GM20431 (cell line): Measurements from ENCODE around the gene KRTAP1-5.
"Not testable (repeated sequence)": the region's sequence is repeated elsewhere in the genome, so short reads cannot be mapped to it uniquely, and the experiment has no call there.

Source experiments
- in situ Hi-C: fragments of 300-500 bp; cut with MseI, MboI; formaldehyde crosslinking; loops from one replicate; pipeline ENCODE4 v1.15.0; 2020; ENCODE audit warnings: low sequenced_read_pairs; ENCODE audit not compliant: unreplicated experiment

The KRTAP1-5 gene

GRCh38 chr17:41026715-41027471, at the start of gene KRTAP1-5:
Gene KRTAP1-5 (minus strand): TSS chr17:41027208. CDS start chr17:41027155, 53 bp downstream.
- in situ Hi-C loops: no loop called here

DNA sequence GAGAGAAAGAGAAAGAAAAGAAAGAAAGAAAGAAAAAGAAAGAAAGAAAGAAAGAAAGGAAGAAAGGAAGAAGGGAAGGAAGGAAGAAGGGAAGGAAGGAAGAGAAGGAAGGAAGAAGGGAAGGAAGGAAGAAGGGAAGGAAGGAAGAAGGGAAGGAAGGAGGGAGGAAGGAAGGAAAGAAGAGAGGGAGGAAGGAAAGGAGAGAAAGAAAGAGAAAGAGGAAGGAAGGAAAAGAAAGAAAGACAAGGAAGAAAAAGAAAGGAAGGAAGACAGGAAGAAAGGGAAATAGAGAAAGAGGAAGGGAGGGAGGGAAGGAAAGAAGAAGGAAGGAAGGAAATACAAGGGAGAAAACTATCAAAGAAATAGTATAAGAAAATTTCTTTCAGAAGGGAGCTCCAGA, 49.8 kb upstream of the KRTAP1-5 start:
- in situ Hi-C loops: no loop called here

GRCh38 chr17:41073676-41074075, 46.7 kb upstream of the KRTAP1-5 start:
- in situ Hi-C loops: no loop called here

- in situ Hi-C loops: no loop called here
These were observed 44.8 kb upstream of the KRTAP1-5 start for GRCh38 chr17:41071606-41072360.

DNA sequence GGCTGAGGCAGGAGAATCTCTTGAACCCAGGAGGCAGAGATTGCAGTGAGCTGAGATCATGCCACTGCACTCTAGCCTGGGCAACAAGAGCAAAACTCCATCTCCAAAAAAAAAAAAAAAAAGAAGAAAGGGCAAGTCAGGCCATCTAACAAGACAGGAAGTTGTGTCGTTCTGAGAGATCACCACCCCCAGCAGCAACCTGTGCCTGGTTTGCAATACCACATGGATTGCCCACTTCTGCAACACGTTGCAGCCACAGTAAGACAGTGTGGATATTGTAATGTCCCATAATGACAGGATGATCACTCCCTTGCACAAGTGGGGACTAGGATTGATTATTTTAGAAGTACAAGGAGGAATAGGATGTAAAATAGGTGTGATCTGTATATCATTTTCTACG, 42.0 kb upstream of the KRTAP1-5 start:
- in situ Hi-C loops: no loop called here

- in situ Hi-C loops: no loop called here
These were observed 40.3 kb upstream of the KRTAP1-5 start for GRCh38 chr17:41067281-41067680.

DNA sequence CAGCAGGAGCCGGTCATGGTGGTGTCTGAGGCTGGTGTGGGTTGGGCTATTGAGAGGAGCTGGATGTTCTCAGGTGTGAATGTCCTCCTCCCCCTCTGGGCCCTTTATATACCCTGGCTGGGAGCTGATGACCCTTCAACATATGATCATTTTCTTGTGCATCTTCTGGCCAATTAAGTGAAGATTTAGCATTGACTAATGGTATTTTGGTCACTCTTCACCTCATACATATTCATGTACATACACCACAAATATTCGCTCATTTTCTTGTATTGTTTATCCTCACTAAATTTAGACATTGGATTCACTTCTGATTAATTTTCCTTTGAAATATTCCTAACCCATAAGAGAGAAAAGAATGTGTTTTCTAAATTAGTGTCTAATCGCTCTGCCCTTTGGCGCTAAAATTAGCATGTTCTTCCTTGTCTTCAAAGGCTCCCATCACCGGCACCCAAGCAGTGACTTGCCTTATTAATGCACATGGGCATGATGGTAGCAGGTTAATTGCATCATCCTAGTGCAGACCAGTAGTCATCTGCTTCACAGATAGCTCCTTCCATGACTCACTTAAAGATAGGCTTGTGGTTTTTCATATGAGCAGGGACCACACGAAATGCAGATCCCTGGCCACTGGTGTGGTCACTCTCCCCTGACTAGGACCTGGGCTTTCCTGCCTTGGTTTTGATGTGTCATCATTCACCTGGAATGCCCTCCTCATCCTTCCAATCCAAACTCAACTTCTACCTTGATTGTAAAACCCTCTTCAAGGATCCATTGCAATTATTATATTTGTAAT, 39.0 kb upstream of the KRTAP1-5 start, which contains the start of gene KRTAP2-4:
KRTAP2-4 (minus strand) TSS at position 51 of the 796 bp plus-strand sequence; CDS start at position 17, 34 bp downstream.
- in situ Hi-C loops: no loop called here

DNA sequence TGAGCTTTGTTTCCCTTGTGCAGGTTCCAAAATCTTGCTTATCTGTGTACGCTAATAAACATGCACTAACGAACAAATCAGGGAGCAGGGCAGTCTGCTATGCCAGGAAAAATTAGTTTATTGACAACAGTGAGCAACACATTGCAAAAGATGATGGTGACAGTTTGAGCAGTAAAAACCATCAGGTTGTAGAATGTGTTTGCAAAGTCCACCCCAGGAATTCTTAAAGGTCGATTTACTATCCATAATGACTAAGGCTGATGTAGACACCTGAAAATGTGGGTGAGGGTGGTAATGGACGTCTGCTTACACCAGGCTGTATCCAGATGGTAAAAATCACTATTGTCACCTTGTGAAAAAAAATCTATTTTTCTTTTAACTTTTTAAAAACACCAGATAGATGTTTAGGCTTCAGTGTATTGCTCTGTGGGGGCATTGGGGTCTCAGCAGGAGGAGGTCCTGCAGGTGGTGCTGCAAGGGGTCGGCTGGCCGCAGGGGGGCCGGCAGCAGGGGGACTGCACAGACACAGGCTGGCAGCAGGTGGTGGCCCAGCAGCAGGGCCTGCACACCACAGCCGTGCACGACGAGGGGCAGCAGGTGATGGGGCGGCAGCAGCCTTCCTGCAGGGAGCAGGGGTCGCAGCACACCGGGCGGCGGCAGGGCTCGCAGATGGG, 38.1 kb upstream of the KRTAP1-5 start:
- in situ Hi-C loops: not testable (repeated sequence)

DNA sequence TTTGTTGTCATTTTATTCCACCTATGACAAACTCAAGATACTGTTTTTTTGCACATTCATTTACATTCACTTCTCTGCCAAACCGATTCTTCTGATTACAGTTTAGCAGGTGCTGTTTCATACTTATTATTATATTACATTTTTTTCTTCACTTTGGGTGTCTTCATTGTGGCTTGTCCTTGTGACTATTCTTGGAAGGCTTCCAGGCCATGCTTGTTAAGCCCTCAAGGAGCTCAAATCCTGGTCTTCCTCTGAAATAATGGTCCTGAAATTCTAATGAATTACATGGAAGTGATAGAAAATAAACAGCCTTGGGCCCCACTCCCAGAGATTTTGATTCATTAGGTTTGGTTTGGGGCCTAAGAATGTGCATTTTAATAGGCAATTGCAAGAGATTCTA, 37.3 kb upstream of the KRTAP1-5 start:
- in situ Hi-C loops: no loop called here

- in situ Hi-C loops: no loop called here
These were observed 36.4 kb upstream of the KRTAP1-5 start for GRCh38 chr17:41063449-41063848.

DNA sequence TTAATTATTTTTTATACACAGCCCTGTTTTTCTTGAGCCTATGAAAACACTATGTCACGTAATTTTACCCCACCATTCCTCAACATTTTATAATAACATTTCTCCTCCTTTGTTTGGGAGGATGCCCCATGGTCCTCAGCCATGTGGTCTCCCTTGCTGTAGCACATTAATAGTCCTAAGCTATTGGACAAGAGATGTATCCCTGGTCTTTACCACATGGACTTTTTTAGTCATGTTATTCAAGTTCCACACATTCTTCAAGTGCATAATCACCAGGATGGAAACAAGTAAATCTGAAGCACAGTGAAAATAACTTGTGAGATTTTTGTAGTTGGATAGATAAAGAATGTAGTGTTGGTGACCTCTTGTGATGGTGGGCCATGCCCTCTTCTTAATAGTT, 35.0 kb upstream of the KRTAP1-5 start:
- in situ Hi-C loops: no loop called here

- in situ Hi-C loops: no loop called here
These were observed 33.1 kb upstream of the KRTAP1-5 start, which contains the start of gene KRTAP2-3 for GRCh38 chr17:41060052-41060604. Gene KRTAP2-3 (minus strand): TSS chr17:41060114. CDS start chr17:41060050, 64 bp downstream.

GRCh38 chr17:41059276-41060051, 32.5 kb upstream of the KRTAP1-5 start:
- in situ Hi-C loops: not testable (repeated sequence)

GRCh38 chr17:41058741-41059140, 31.7 kb upstream of the KRTAP1-5 start:
- in situ Hi-C loops: no loop called here

GRCh38 chr17:41057547-41057946, 30.5 kb upstream of the KRTAP1-5 start:
- in situ Hi-C loops: no loop called here

- in situ Hi-C loops: not testable (repeated sequence)
These were observed 28.1 kb upstream of the KRTAP1-5 start, which contains the start of gene KRTAP2-2 for GRCh38 chr17:41055130-41055529. Gene KRTAP2-2 (minus strand): TSS chr17:41055230. CDS start chr17:41055211, 19 bp downstream.

DNA sequence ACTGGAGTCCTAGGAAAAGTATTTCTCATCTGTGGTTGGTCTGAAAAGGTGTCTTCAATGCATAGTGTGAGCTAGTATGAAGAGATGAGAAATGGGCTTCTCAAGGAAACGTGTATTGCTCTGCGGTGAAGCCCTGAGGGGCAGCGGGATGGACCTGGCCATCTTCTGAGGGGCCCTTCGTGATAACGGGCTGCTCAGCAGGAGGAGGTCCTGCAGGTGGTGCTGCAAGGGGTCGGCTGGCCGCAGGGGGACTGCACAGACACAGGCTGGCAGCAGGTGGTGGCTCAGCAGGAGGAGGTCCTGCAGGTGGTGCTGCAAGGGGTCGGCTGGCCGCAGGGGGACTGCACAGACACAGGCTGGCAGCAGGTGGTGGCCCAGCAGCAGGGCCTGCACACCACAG, 27.5 kb upstream of the KRTAP1-5 start:
- in situ Hi-C loops: not testable (repeated sequence)

GRCh38 chr17:41054025-41054424, 27.0 kb upstream of the KRTAP1-5 start:
- in situ Hi-C loops: no loop called here

GRCh38 chr17:41052566-41052965, 25.6 kb upstream of the KRTAP1-5 start:
- in situ Hi-C loops: no loop called here
